Spleen (tissue), 7 donors: ENCODE results near the gene NLGN2.

Source experiments
- CTCF ChIP-seq, 11 experiments: fragments of 200-600 bp in 7 of 11; fragments of 450-650 bp in 4 of 11; sonication (generic) in 4 of 11; IDR thresholded peaks in 8 of 11; conservative IDR thresholded peaks in 3 of 11; 1 replicate in 7 of 11; 2 replicates in 4 of 11; pipeline versions ENCODE4 v1.4.0 to v1.8.0; 2016 to 2021; ENCODE audit warnings: antibody characterized with exemption in 11 of 11, inconsistent platforms in 4 of 11, mild to moderate bottlenecking in 1 of 11
- POLR2A ChIP-seq, 3 donors: fragments of 450-650 bp; IDR thresholded peaks; one replicate each; pipeline ENCODE4 v1.5.1; 2017; ENCODE audit warnings: antibody characterized with exemption in 3 of 3, mild to moderate bottlenecking in 1 of 3
- donor health status: DM: no; HTN: no; CAD: no; lungs with moderate emphysema.
- donor health status: DM: no; HTN: no; CAD: no.
- donor health status: DM: no; HTN: no; CAD: no.

GRCh38 chr17:7394452-7395191 lies 13.0 kb upstream of the NLGN2 start, which contains the start of gene PLSCR3:
- peak in 2 of 3 donors; percentile 69 to 84 for TF ChIP-seq POLR2A (IDR thresholded peaks at IDR 0.05)
- peak in 7 of 11 experiments; percentile 16 to 74 (median 52) for TF ChIP-seq CTCF (IDR thresholded peaks at IDR 0.05 in 8 of 11, conservative IDR thresholded peaks at IDR 0.05 in 3 of 11)
